GM18498 (cell line): ENCODE results near the gene SLIT3.
A peak's percentile ranks its signal among the peaks of the same experiment; 100 is the strongest.

Source experiments
- ATAC-seq: cut with Tn5 transposase; IDR thresholded peaks from one replicate; pipeline ENCODE4 v1.9.1; 2021; ENCODE audit warnings: mild to moderate bottlenecking, moderate library complexity; ENCODE audit not compliant: unreplicated experiment

The SLIT3 gene

DNA sequence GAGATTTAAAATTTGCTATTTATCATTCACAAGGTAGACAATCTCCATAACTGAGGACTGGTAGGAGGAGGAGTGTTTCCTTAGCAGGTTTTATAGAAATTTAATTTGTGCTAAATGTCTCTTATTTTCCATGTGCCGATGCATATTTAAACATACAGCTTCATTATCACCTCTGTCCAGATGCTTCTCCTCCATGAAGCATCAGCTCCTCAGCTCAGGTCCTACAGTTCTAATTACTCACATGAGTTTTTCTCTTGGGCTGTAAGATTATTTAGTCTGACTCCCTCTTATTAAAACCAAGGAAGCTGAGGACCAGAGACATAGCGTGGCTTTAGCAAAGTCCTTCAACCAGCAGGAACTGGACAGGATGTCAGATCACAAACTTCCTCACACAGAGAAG, 421.6 kb downstream of the SLIT3 start:
- no peak for ATAC-seq

DNA sequence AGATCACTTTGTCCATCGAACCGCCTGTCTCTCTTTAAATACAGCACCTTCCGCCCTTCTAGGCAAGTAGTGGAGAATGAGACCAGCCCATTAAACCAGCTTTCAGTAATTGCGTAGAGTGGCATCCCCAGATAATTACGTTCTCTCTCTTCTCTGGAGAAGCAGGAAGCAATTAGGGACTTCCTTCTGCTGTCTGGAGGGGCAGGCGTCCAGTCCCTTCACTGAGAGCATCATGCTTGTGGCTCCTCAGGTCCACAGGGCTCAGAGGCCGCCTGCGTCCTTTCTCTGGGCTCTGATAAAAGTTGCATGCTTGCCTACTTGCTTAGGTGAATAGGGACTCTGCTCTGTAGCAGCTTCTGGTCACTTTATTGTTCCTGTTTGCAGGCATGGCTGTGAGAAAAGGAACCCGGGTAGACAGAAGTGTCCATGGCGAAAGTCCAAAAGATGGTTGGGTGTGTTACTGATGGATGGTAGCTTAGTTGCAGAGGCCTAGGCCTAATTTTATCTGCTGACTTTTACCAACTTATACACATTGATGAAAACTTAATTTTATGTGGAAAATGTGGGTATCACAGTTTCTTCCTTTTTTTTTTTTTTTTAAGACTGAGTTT, 422.7 kb downstream of the SLIT3 start:
- no peak for ATAC-seq

GRCh38 chr5:168877132-168877892, 423.6 kb downstream of the SLIT3 start:
- ATAC-seq, result no peak

DNA sequence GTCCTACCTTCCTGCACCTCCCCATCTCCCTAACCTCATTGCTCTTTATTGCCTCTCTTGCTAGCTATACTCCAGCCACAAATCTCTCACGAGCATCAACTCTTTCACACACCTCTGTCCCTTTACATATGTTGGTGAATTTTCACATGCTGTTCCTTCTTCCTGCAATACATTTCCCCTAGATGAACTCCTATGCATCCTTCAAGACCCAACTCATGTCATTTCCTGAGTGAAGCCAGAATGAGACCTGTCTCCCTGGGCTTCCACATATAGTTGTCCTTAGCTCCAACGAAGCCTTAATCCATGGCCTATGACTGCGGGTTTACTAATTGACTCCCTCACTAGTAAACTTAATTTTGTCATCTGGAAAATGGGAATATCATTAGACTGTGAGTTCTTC, 424.5 kb downstream of the SLIT3 start:
- no peak for ATAC-seq

GRCh38 chr5:168875832-168876231, 425.1 kb downstream of the SLIT3 start:
- no peak for ATAC-seq

DNA sequence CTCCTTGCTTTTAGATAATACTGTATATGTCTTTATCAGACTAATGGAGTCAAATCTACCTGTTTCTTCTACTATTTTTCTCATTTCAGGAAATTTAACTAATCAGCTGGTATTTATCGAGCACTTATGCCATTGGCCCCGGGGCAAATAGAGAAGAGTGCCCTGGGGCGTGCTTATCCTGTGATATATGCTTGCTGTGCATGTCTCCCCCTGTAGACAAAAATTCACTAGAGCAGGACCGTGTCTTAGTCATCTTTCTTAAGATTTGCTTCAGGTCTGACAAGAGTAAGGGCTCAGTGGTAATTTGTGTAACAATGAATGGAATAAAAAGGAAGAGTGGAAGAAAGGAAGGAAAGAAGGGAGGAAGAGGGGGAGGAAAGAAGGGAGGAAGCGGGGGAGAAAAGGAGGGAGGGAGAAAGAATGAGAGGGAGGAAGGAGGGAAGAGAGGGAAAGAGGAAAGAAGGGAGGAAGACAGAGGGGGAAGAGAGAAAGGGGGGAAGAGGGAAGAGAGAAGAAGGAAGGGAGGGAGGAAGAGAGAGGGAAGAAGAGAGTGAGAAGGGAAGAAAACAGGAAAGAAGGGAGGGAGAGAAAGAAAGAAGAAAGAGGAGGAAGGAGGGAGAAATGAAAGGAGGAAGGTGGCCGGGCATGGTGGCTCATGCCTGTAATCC, 426.1 kb downstream of the SLIT3 start:
- ATAC-seq, result no peak

DNA sequence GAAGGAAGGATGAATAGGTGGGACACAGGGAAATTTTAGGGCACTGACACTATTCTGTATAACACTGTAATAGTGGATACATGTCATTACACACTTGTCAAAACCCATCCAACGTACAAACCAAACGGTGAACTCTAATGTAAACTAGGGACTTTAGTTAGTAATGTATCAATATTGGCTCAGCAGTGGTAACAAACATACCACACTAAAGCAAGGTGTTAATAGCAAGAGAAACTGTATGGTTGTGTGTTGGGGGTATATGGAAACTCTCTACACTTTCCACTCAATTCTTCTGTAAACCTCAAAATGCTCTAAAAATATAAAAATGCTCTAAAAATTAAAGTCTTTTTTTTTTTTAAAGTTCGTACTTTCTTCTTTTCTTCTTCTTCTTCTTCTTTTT, 428.7 kb downstream of the SLIT3 start:
- ATAC-seq, result no peak

GRCh38 chr5:168870910-168871309, 430.0 kb downstream of the SLIT3 start:
- no peak for ATAC-seq

- no peak for ATAC-seq
Measured at GRCh38 chr5:168869615-168870227, 431.2 kb downstream of the SLIT3 start.

- no peak for ATAC-seq
Measured at GRCh38 chr5:168867241-168867640, 433.7 kb downstream of the SLIT3 start.

DNA sequence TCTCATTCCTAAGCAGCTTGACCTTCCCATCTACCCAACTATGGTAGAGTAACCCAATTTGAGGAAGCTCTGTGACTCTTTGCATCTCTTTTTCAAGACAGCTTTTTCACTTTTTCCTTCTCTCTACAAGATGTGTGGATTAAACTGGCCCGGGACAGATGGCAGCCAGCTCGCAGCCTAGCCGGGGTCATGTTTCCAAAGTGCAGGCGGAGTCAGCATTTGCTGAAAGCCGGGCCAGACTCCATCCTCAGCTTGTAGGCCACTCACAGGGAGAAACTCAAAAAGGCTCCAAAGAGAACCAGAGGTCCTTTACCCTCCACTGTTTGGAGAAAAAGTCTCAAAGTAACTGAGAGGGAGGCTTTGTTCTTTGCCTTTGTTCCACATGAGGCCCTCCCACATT, 435.0 kb downstream of the SLIT3 start:
- no peak for ATAC-seq

DNA sequence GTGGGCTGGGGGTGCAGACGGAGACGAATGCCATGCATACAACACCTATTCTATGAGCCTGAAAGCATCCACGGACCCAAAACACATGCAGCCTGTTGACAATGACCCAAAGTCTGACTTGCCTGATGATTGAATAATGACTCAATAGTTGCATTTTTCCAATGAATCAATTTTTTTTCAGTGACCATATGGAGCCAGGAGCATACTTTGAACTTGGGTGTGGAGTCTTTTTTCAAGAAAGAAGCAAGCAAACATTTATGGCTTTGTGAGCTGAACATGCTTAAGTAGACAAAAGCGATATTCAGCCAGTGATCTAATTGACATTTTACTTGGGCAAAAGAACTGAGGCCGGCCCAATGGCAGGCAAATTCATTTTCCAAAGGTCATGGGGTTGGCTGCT, 437.9 kb downstream of the SLIT3 start:
- ATAC-seq, result no peak

- no peak for ATAC-seq
Measured at GRCh38 chr5:168860503-168860902, 440.4 kb downstream of the SLIT3 start.

DNA sequence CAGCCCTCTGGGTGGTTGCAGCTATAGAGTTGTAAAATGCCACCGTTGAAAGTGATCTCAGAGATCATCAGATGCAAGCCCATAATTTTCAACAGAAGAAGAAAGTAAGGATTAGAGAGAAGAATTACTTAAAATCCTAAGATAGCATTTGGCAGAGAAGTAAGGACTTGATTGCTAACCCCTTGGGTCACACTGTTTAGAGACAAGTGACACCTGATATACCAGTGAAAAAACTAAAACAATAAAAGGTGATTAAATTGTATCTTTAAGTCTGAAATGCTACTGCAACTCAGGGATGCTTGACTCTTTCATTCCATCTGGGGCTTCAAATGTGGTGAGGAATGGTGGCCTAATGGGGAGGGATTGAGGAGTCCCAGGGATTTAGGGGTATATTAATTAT, 440.9 kb downstream of the SLIT3 start:
- ATAC-seq, result no peak

- no peak for ATAC-seq
Measured at GRCh38 chr5:168859471-168859870, 441.5 kb downstream of the SLIT3 start.

- no peak for ATAC-seq
Measured at GRCh38 chr5:168858994-168859393, 441.9 kb downstream of the SLIT3 start.

- ATAC-seq, result no peak
Measured at GRCh38 chr5:168858371-168858770, 442.6 kb downstream of the SLIT3 start.

GRCh38 chr5:168853972-168854371, 447.0 kb downstream of the SLIT3 start:
- ATAC-seq, result no peak

DNA sequence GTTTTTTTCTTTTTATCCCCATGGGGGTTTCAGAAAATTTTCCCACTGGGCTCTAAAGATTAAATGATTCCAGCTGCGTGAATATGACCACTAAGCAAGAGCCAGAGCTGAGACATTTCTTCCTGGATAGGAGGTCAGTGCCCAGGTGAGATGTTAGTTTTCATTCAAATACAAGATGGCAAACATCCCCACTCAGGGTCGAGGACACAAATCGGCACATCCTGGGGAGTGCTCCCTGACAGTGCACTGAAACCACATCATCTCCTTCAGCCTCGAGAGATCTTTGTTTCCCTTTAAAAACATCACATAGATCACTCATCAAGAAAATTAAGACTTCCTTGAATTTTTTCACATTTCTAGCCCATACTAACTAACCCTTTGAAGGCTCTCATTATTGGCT, 448.6 kb downstream of the SLIT3 start:
- peak; percentile 19 for ATAC-seq

- ATAC-seq, result peak; percentile 80
Measured at GRCh38 chr5:168851902-168852321, 449.0 kb downstream of the SLIT3 start.

DNA sequence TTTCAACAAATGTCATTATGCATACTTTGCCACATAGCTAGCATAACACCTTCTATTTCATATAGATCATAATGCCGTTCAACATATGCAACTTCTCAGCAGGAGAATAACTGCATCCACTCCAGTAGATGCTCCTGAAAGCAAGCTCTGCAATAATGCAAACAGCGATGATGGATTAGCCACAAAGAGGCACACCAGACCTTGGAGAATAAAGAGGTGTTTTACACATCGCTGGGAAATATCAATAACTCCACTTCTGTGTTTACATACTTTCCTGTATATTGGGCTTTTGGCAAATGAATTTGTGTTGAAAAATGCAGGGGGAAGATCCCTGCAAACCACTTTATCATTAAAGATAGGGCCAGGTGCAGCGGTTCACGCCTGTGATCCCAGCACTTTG, 450.3 kb downstream of the SLIT3 start:
- ATAC-seq, result no peak

- ATAC-seq, result no peak
Measured at GRCh38 chr5:168848569-168848968, 452.4 kb downstream of the SLIT3 start.
